GM12878 (cell line): ENCODE results near the gene TGFBI.

Experiments
- ASH2L ChIP-seq: fragments of 300-600, 200-600 bp; sonication (generic); IDR thresholded peaks from 2 replicates; pipeline ENCODE4 v1.6.1; 2017; ENCODE audit warnings: low read depth, mild to moderate bottlenecking, borderline replicate concordance
- BHLHE40 ChIP-seq, 2 experiments: fragments of 450-650 bp in 1 of 2; IDR thresholded peaks; 2 replicates each; pipeline ENCODE4 v1.6.1; 2011 to 2017; ENCODE audit warnings: low read depth in 2 of 2, borderline replicate concordance in 1 of 2, improper control_type of control experiment in 1 of 2, low read length in 1 of 2, mild to moderate bottlenecking in 1 of 2
- PAX5 ChIP-seq: IDR thresholded peaks from 2 replicates; pipeline ENCODE4 v1.6.1; 2011; ENCODE audit warnings: low read depth, low read length, borderline replicate concordance
- PBX3 ChIP-seq: IDR thresholded peaks from 2 replicates; pipeline ENCODE4 v1.6.1; 2011; ENCODE audit warnings: mild to moderate bottlenecking, low read depth, low read length, moderate library complexity; ENCODE audit not compliant: insufficient replicate concordance
- RAD21 ChIP-seq: IDR thresholded peaks from 2 replicates; pipeline ENCODE4 v1.6.1; 2011; ENCODE audit warnings: mild to moderate bottlenecking, low read depth, low read length, moderate library complexity; ENCODE audit not compliant: insufficient read depth
- TCF12 ChIP-seq: IDR thresholded peaks from 2 replicates; pipeline ENCODE4 v1.6.1; 2011; ENCODE audit warnings: low read depth, mild to moderate bottlenecking, low read length
- TF ChIP-seq, protein P1 (sequence below), 3 experiments: IDR thresholded peaks in 2 of 3; conservative IDR thresholded peaks in 1 of 3; 2 replicates each; pipeline ENCODE4 v1.5.1; 2011; ENCODE audit warnings: low read depth in 3 of 3, low read length in 3 of 3, mild to moderate bottlenecking in 3 of 3, control low read depth in 2 of 3, moderate library complexity in 2 of 3, inconsistent platforms in 1 of 3, mixed read lengths in 1 of 3; ENCODE audit not compliant: control insufficient read depth in 2 of 3, insufficient read depth in 1 of 3; ENCODE audit errors: extremely low read depth in 1 of 3

DNA sequence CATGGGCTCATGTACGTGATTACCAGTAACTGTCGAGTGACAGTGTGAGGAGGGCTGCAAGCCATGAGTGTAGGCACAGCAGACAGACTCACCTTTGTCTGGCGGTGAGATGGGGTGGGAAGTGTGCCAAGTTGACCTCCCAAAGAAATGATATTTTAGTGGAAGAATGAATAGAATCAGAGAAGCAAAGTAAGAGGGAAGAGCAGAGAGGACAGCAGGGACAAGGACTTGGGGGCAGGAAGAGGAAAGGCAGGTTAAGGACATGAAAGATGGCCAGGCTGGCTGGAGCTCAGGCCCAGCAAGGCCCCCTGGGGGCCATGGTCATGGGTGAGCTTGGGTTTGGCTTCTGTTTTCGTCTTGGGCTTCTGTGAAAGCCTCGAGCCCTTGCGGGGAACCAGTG, 20.2 kb downstream of the TGFBI start:
- no peak for TF ChIP-seq ASH2L
- no peak for TF ChIP-seq PAX5
- TF ChIP-seq BHLHE40 (IDR thresholded peaks at IDR 0.05; ENCODE audit: borderline replicate concordance in 1 of 2, low read depth in 2 of 2, low read length in 1 of 2) = no peak
- TF ChIP-seq TCF12 = no peak
- TF ChIP-seq, protein P1, sequence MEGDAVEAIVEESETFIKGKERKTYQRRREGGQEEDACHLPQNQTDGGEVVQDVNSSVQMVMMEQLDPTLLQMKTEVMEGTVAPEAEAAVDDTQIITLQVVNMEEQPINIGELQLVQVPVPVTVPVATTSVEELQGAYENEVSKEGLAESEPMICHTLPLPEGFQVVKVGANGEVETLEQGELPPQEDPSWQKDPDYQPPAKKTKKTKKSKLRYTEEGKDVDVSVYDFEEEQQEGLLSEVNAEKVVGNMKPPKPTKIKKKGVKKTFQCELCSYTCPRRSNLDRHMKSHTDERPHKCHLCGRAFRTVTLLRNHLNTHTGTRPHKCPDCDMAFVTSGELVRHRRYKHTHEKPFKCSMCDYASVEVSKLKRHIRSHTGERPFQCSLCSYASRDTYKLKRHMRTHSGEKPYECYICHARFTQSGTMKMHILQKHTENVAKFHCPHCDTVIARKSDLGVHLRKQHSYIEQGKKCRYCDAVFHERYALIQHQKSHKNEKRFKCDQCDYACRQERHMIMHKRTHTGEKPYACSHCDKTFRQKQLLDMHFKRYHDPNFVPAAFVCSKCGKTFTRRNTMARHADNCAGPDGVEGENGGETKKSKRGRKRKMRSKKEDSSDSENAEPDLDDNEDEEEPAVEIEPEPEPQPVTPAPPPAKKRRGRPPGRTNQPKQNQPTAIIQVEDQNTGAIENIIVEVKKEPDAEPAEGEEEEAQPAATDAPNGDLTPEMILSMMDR (IDR thresholded peaks at IDR 0.05 in 2 of 3, conservative IDR thresholded peaks at IDR 0.05 in 1 of 3; ENCODE audit: control insufficient read depth in 2 of 3, extremely low read depth in 1 of 3, insufficient read depth in 1 of 3, low read depth in 3 of 3, low read length in 3 of 3) = no peak
- TF ChIP-seq PBX3 = no peak
- TF ChIP-seq RAD21 = no peak
